ENCODE results near the gene MAP7. TPM values are rescaled to one million over a fixed set of nuclear protein-coding genes. Genes with fewer than 3 reads are reported as not detected.

Gene MAP7
- total RNA-seq, 1 experiment from 2014 or later, result 60.7 TPM

- DNase-seq (ENCODE audit: extremely low read depth, low read depth), result no peak
These were observed 120.8 kb downstream of the MAP7 start for GRCh38 chr6:136429264-136430065.

- DNase-seq (ENCODE audit: extremely low read depth, low read depth), result no peak
These were observed 122.9 kb downstream of the MAP7 start for GRCh38 chr6:136427378-136427717.

GRCh38 chr6:136426627-136427377 is 123.4 kb downstream of the MAP7 start:
- DNase-seq (ENCODE audit: extremely low read depth, low read depth), result no peak

- no peak for DNase-seq (ENCODE audit: extremely low read depth, low read depth)
These were observed 124.4 kb downstream of the MAP7 start for GRCh38 chr6:136425793-136426192.

GRCh38 chr6:136424901-136425300 is 125.3 kb downstream of the MAP7 start:
- no peak for DNase-seq (ENCODE audit: extremely low read depth, low read depth)

GRCh38 chr6:136424450-136424849 is 125.8 kb downstream of the MAP7 start:
- no peak for DNase-seq (ENCODE audit: extremely low read depth, low read depth)

- no peak for DNase-seq (ENCODE audit: extremely low read depth, low read depth)
These were observed 128.6 kb downstream of the MAP7 start for GRCh38 chr6:136421537-136422158.

- DNase-seq (ENCODE audit: extremely low read depth, low read depth), result no peak
These were observed 129.4 kb downstream of the MAP7 start for GRCh38 chr6:136420853-136421252.

- DNase-seq (ENCODE audit: extremely low read depth, low read depth), result no peak
These were observed 134.7 kb downstream of the MAP7 start for GRCh38 chr6:136415351-136416007.

GRCh38 chr6:136412410-136412809 is 137.8 kb downstream of the MAP7 start:
- no peak for DNase-seq (ENCODE audit: extremely low read depth, low read depth)

- no peak for DNase-seq (ENCODE audit: extremely low read depth, low read depth)
These were observed 138.5 kb downstream of the MAP7 start for GRCh38 chr6:136411453-136412354.

- no peak for DNase-seq (ENCODE audit: extremely low read depth, low read depth)
These were observed 139.2 kb downstream of the MAP7 start for GRCh38 chr6:136411025-136411325.

GRCh38 chr6:136410201-136411024 is 139.8 kb downstream of the MAP7 start:
- DNase-seq (ENCODE audit: extremely low read depth, low read depth), result no peak

- no peak for DNase-seq (ENCODE audit: extremely low read depth, low read depth)
These were observed 140.6 kb downstream of the MAP7 start for GRCh38 chr6:136409597-136409996.

GRCh38 chr6:136408204-136408603 is 142.0 kb downstream of the MAP7 start:
- DNase-seq (ENCODE audit: extremely low read depth, low read depth), result no peak

- peak; percentile 47 for DNase-seq (ENCODE audit: extremely low read depth, low read depth)
These were observed 144.7 kb downstream of the MAP7 start for GRCh38 chr6:136405420-136406029.

- no peak for DNase-seq (ENCODE audit: extremely low read depth, low read depth)
These were observed 145.4 kb downstream of the MAP7 start for GRCh38 chr6:136404627-136405419.

GRCh38 chr6:136404007-136404406 is 146.2 kb downstream of the MAP7 start:
- no peak for DNase-seq (ENCODE audit: extremely low read depth, low read depth)
